GM21737 (cell line): ENCODE data around the gene MRPS12.
"Not testable (repeated sequence)": the region's sequence is repeated elsewhere in the genome, so short reads cannot be mapped to it uniquely, and the experiment has no call there.

Source experiments
- ATAC-seq: cut with Tn5 transposase; IDR thresholded peaks from one replicate; pipeline ENCODE4 v1.9.1; 2021; ENCODE audit warnings: mild to moderate bottlenecking, moderate library complexity; ENCODE audit not compliant: unreplicated experiment

The MRPS12 gene

GRCh38 chr19:38930776-38931520, at the start of gene MRPS12:
Gene MRPS12, plus strand, starts transcription at chr19:38930944. Its CDS starts 351 bp downstream, at chr19:38931295.
- ATAC-seq, result peak; percentile 91

GRCh38 chr19:38883286-38883685, 47.5 kb upstream of the MRPS12 start:
- no peak for ATAC-seq

DNA sequence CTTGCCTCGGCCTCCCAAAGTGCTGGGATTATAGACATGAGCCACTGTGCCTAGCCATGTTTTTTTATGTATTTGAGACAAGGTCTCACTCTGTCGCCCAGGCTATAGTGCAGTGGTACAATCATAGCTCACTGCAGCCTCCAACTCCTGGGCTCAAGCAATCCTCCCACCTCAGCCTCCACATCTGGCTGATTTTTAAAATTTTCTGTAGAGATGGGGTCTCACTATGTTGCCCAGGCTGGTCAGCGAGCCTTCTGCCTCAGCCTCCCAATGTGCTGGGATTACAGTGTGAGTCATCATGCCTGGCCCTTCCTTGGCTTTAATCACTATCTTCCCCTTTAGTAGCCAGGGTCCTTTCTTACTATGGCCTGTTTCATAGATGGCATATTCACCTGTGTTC, 46.1 kb upstream of the MRPS12 start:
- not testable (repeated sequence) for ATAC-seq

GRCh38 chr19:38888876-38889275, 41.9 kb upstream of the MRPS12 start:
- ATAC-seq, result no peak

- ATAC-seq, result no peak
Observed at GRCh38 chr19:38889803-38890202, 40.9 kb upstream of the MRPS12 start.

DNA sequence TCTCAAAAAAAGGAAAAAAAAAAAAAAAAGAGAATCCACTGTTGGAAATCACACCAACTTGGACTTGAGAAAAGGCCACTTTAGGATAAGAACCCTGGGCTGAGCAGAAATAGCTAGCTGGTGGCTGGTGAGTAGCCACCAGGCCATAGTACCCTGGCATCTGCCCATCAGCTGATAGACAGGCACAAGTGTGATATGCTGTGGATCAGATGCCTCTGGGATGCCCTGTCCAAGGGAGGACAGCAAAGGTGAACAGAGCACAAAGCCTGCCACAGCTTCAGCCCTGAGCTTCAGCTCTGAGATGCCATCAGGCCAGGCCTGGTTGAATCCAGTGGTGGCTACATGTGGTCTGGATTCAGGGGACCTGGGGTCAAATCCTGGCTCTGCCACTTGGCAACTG, 40.1 kb upstream of the MRPS12 start:
- ATAC-seq, result no peak

GRCh38 chr19:38891771-38892170, 39.0 kb upstream of the MRPS12 start:
- ATAC-seq, result no peak

DNA sequence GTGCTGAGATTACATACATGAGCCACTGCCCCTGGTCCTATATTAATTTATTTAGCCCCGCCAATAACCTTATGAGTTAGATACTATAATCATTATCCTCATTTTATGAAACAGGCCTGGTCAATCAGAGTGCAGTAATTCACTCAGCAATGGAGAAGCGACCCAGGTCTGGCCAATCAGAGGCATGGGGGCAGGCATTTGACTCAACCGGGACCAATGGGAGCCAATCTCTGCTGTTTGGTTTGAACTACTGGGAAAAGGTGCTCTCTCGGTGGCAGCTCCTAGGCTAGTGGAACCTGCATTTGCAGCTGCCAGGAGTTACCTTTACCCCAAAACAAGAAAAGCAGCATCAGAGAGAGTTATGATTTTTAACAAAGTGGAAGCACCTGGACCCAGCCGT, 37.9 kb upstream of the MRPS12 start:
- no peak for ATAC-seq

DNA sequence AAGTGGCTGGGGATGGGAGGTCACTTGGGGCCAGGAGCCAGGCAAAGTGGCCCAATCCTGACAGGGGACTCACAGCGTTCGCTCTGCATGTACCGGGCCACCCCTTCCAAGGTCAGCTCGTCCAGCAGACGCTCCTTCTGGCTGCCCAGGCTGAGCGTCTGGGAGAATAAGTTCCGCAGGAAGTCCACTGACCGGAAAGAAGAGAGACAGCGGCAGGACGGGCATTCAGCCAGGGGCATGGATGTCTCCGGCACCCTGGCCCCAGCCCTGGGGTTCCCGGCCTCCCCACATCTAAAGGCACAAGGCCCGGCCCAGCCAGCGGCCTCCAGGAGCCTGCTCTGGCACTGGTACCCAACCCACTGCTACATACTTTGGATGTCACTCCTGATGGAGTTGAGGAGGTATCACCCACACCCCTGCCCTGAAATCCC, 37.4 kb upstream of the MRPS12 start:
- ATAC-seq, result no peak

GRCh38 chr19:38894968-38895367, 35.8 kb upstream of the MRPS12 start:
- no peak for ATAC-seq

GRCh38 chr19:38898788-38899446, 31.8 kb upstream of the MRPS12 start:
- ATAC-seq, result no peak

DNA sequence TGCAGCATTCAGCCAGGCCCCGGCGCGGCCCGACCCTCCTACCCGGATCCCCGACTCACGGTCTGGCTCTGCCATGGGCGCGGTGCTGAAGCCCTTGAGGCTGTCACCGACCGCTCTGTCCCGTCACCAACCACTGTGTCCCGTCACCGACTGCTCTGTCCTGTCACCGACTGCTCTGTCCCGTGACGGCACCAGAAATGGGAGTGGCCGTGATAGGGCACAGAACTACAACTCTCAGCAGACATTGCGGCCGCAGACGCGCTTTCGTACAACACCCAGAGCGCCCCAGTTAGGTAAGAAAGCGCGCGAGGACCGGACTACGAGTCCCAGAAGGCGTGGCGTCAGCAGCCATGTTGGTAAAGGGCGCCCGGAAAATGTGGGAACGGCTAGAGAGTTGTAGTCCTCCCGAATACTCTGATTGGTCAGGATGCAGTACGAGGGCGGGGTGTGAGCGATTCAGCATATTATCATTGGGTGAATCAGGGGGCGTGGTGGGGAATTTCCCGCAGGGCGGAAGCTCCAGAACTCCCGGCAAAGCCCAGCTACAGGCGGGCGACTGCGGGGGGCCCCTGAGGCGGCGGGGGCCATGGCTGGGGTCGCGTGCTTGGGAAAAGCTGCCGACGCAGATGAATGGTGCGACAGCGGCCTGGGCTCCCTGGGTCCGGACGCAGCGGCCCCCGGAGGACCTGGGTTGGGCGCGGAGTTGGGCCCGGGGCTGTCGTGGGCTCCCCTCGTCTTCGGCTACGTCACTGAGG, 31.1 kb upstream of the MRPS12 start, which contains the start of the genes NFKBIB and SIRT2:
NFKBIB (plus strand) TSS at position 523 of the 755 bp plus-strand sequence; CDS start at position 587, 64 bp downstream.
SIRT2 (minus strand) TSS at position 172 of the 755 bp plus-strand sequence; CDS start at position 75, 97 bp downstream.
- peak; percentile 91 for ATAC-seq

DNA sequence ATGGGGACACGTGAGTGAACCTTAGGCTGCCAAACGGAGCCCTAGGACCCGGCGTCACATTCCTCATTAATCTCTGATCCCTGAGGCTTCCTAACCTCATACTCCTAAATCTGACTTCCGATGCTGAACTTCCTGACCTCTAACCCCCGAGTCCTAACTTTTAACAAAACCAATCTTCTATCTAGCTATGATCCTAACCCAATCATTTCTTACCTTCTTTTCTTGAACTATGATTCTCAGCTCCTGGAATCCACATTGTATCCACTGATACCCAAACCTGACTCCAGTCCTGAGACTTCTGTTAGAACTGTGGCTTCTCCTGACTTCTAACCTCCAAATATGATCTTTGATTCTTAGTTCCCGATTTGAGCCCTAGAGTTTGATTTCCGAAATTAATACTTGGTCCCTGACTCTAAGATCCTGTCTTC, 30.5 kb upstream of the MRPS12 start:
- ATAC-seq, result no peak

GRCh38 chr19:38900743-38901190, 30.0 kb upstream of the MRPS12 start:
- no peak for ATAC-seq

DNA sequence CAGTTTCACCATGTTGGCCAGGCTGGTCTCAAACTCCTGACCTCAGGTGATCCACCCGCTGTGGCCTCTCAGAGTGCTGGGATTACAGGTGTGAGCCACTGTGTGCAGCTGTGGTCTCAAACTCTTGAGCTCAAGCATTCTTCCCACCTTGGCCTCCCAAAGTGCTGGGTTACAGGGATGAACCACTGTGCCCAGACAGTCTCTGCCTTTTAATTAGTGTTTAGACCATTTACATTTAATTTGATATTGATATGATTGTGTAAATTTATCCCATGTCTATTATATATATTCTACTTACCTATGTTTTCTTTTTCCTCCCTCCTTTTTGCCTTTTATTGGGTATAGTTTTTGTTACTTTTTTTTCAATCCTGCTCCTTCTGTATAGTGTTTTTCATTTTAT, 29.1 kb upstream of the MRPS12 start:
- ATAC-seq, result no peak

GRCh38 chr19:38904581-38905539, 25.9 kb upstream of the MRPS12 start:
- ATAC-seq, result no peak

DNA sequence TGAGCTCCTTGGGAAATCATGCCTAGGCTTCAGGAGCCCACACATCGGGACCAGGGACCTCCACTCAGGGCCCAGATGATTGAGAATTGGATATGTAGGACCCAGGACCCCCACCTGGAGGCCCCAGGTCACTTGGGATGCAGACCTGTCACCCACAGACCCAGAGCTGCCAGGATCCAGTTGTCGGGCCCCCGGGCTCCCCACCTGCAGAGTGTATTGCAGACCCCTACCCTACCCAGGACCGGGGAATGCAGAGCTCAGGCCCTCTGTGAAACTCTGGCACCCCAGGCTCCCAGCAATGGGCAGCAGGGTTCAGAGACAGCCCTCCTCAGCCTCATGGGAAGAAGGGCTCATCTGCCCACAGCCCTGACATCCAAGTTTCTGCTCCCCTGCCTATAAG, 25.1 kb upstream of the MRPS12 start:
- no peak for ATAC-seq

DNA sequence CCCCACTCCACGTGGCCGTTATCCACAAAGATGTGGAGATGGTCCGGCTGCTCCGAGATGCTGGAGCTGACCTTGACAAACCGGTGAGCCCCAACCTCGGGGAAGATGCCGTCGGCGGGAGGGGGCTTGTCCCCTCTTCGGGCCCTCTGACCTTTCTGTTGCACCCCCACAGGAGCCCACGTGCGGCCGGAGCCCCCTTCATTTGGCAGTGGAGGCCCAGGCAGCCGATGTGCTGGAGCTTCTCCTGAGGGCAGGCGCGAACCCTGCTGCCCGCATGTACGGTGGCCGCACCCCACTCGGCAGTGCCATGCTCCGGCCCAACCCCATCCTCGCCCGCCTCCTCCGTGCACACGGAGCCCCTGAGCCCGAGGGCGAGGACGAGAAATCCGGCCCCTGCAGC, 23.5 kb upstream of the MRPS12 start:
- no peak for ATAC-seq

DNA sequence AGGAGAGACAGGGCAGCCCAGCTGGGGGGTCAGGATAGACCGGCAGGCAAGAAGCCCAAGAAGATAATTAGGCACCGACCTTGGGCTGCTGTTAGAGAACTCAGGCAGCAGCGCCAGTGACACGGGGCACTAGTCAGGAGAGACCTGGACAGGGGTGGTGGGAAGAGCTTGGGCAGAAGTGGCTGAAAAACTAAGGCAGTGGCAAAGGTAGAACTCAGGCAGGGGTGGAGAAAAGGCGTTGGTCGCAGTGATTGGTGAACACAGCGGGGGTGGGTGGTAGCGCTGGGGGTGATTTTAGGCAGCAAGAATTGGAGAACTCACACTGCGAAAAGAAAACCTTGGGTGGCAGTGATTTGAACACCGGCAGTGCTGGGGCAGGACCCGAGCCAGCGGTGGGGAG, 23.1 kb upstream of the MRPS12 start:
- ATAC-seq, result no peak

DNA sequence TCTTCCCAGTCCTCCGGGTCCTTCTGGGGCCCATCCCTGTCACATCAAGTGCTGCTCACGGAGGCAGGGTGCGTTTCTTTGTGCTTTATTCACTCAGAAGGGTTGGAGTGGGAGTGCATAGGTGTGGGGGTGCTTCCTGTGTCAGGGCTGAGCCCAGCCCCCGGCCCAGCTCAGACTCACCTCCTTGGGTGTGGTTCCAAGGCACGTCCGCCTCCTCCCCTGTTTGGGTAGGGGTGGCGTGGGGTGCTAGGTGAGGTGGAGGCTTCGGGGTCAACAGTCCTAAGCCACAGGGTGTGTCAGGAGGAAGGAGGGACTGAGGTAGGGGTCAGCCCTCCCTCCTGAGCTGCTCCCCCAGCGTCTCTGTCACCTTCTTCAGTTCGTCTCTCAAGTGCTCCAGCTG, 21.8 kb upstream of the MRPS12 start:
- ATAC-seq, result no peak
